HepG2 (cell line): Measurements from ENCODE around the gene RNF5. TPM values are rescaled to one million over a fixed set of nuclear protein-coding genes. Genes with fewer than 3 reads are reported as not detected.

ENCODE experiments used
- ARID4A ChIP-seq: sonication (generic); formaldehyde crosslinking; IDR thresholded peaks from 2 replicates; pipeline ENCODE4 v1.5.0; 2020; ENCODE audit warnings: mild to moderate bottlenecking, missing genetic modification reagents, borderline replicate concordance
- CSRNP1 ChIP-seq: sonication (generic); formaldehyde crosslinking; IDR thresholded peaks from 2 replicates; pipeline ENCODE4 v1.8.1; 2023; ENCODE audit warnings: mild to moderate bottlenecking, missing genetic modification reagents
- MIER2 ChIP-seq: IDR thresholded peaks from 2 replicates; pipeline ENCODE4 v1.6.1; 2016; ENCODE audit warnings: missing biosample characterization, missing genetic modification reagents
- NR3C1 ChIP-seq: sonication (generic); formaldehyde crosslinking; IDR thresholded peaks from 2 replicates; pipeline ENCODE4 v1.4.0; 2020; ENCODE audit warnings: missing genetic modification reagents
- PLRG1 ChIP-seq: fragments of 450-650 bp; conservative IDR thresholded peaks from 2 replicates; pipeline ENCODE4 v1.6.1; 2016
- RAD51 ChIP-seq: fragments of 450-650 bp; IDR thresholded peaks from 2 replicates; pipeline ENCODE4 v1.6.1; 2016; ENCODE audit warnings: borderline replicate concordance
- SETDB1 ChIP-seq: sonication (generic); formaldehyde crosslinking; IDR thresholded peaks from 2 replicates; pipeline ENCODE4 v1.5.1; 2020; ENCODE audit warnings: missing genetic modification reagents, mild to moderate bottlenecking, borderline replicate concordance
- SP4 ChIP-seq: sonication (generic); formaldehyde crosslinking; IDR thresholded peaks from 2 replicates; pipeline ENCODE4 v1.8.1; 2023; ENCODE audit warnings: mild to moderate bottlenecking, missing genetic modification reagents
- THAP8 ChIP-seq: sonication (generic); formaldehyde crosslinking; IDR thresholded peaks from 2 replicates; pipeline ENCODE4 v1.5.1; 2020; ENCODE audit warnings: missing genetic modification reagents, mild to moderate bottlenecking, borderline replicate concordance
- ZFP37 ChIP-seq: sonication (generic); formaldehyde crosslinking; IDR thresholded peaks from 2 replicates; pipeline ENCODE4 v1.4.0; 2020; ENCODE audit warnings: missing genetic modification reagents, borderline replicate concordance
- ZNF292 ChIP-seq: sonication (generic); formaldehyde crosslinking; IDR thresholded peaks from 2 replicates; pipeline ENCODE4 v1.8.1; 2022; ENCODE audit warnings: mild to moderate bottlenecking, low read depth, missing genetic modification reagents, borderline replicate concordance
- ZNF362 ChIP-seq: sonication (generic); formaldehyde crosslinking; IDR thresholded peaks from 2 replicates; pipeline ENCODE4 v1.4.0; 2020; ENCODE audit warnings: missing genetic modification reagents, mild to moderate bottlenecking, borderline replicate concordance
- ZNF704 ChIP-seq: sonication (generic); formaldehyde crosslinking; IDR thresholded peaks from 2 replicates; pipeline ENCODE4 v1.8.1; 2023; ENCODE audit warnings: mild to moderate bottlenecking, inconsistent platforms, moderate library complexity, missing genetic modification reagents, borderline replicate concordance
- ZSCAN29 ChIP-seq: sonication (generic); formaldehyde crosslinking; conservative IDR thresholded peaks from 2 replicates; pipeline ENCODE4 v1.4.0; 2020; ENCODE audit warnings: mild to moderate bottlenecking, missing genetic modification reagents
- polyA plus RNA-seq, 8 experiments: library from polyadenylated mRNA; depleted of rRNA in 3 of 8; stranded (reverse) in 7 of 8; unstranded in 1 of 8; fragments of >200 nt; fragmentation: Illumina TruSeq in 4 of 8; extraction: Trizol in 4 of 8; gene quantifications; 2 replicates each; pipeline versions ENCODE4 v1.2.1 to v1.2.3, GENCODE V29; 2011 to 2016; ENCODE audit warnings: low read depth in 4 of 8, missing spikeins in 1 of 8, mixed read lengths in 1 of 8; ENCODE audit not compliant: insufficient read depth in 1 of 8
- total RNA-seq, 5 experiments: library from RNA; depleted of rRNA; stranded (reverse); fragments of >200 nt; fragmentation: Illumina TruSeq; extraction: Trizol; gene quantifications; 2 replicates each; pipeline ENCODE4 v1.2.3, GENCODE V29; 2016; ENCODE audit warnings: low read depth in 1 of 5

Gene RNF5
- total and polyA plus RNA-seq, 2 of the 13 experiments (the other 11 are each of a cell fraction or from before 2014, with no cell fraction given), result 98.0 to 131 TPM

- TF ChIP-seq ZNF704 (CRISPR knock-in tag) (peak; percentile 36; the same call in 1 of the 2 replicates), MIER2 (CRISPR knock-in tag) (no peak), NR3C1 (CRISPR knock-in tag) (no peak), PLRG1 (no peak), SETDB1 (CRISPR knock-in tag) (no peak), ZNF292 (0 out of 2 replicates have a peak, but pooled peaks have one; percentile 12), ARID4A (CRISPR knock-in tag) (peak; percentile 85; the same call in 1 of the 2 replicates), CSRNP1 (CRISPR knock-in tag) (no peak; the same call in 1 of the 2 replicates), ZFP37 (no peak), ZSCAN29 (CRISPR knock-in tag) (no peak), ZNF362 (peak; percentile 96), SP4 (peak; percentile 92), THAP8 (CRISPR knock-in tag) (no peak), RAD51 (no peak)
Measured at GRCh38 chr6:32175711-32176475, 2.3 kb upstream of the RNF5 start, which contains the start of gene AGPAT1 (continued).
